K562 (cell line): ENCODE results near the gene FZD8. TPM values are rescaled to one million over a fixed set of nuclear protein-coding genes. Genes with fewer than 3 reads are reported as not detected.

Source experiments
- ATAC-seq: fragments of 200-7000 bp; cut with Tn5 transposase; 3 replicates; pipeline ENCODE4 v1.9.1; 2020; ENCODE audit warnings: moderate library complexity
- BruUV-seq: library from RNA; stranded (reverse); fragments of 400-500 nt; replicated peaks from 2 replicates; lab custom pipeline; 2021; lab: Mats Ljungman, UMichigan
- CTCF ChIA-PET: fragments of 300-600 bp; formaldehyde crosslinking; extraction: SDS; loops from one replicate; lab custom pipeline; 2021; ENCODE audit warnings: low intra/inter-chr PET ratio; lab: Yijun Ruan, JAX
- POLR2A ChIA-PET: fragments of 300-600, 350-650 bp; sonication (Branson Sonifier 250); formaldehyde crosslinking; extraction: SDS; loops from one replicate; lab custom pipeline; 2021; ENCODE audit warnings: antibody characterized with exemption, inconsistent platforms; lab: Yijun Ruan, JAX
- DNase-seq, 4 experiments: peaks; one replicate each; pipeline versions ENCODE4 v3.0.0 to v3.0.0-alpha.2; 2011 to 2018; ENCODE audit warnings: low spot score in 3 of 4, mixed read lengths in 3 of 4; ENCODE audit errors: extremely low read depth in 1 of 4
- FAIRE-seq: peaks from 2 replicates; lab custom pipeline; 2011; peaks lifted over from hg19 to GRCh38; lab: Jason Lieb, UNC
- H2AFZ ChIP-seq: 2 replicates; pipeline ENCODE4 v1.6.0; 2011; ENCODE audit warnings: low read depth, low read length, control low read depth, inconsistent platforms
- H3K27ac ChIP-seq: fragments of 200-600 bp; 3 replicates; pipeline ENCODE4 v1.8.0; 2011; ENCODE audit warnings: low read depth, mild to moderate bottlenecking, control low read depth, inconsistent platforms, low read length, moderate library complexity, mixed read lengths; ENCODE audit errors: extremely low read depth
- H3K27me3 ChIP-seq, 2 experiments: fragments of 300-600 bp in 1 of 2; 2 replicates in 1 of 2; 3 replicates in 1 of 2; pipeline versions ENCODE4 v1.6.0 to v1.8.0; 2011; ENCODE audit warnings: inconsistent platforms in 2 of 2, low read length in 2 of 2, mild to moderate bottlenecking in 1 of 2, mixed read lengths in 1 of 2, moderate library complexity in 1 of 2; ENCODE audit not compliant: control insufficient read depth in 2 of 2, insufficient read depth in 2 of 2
- H3K36me3 ChIP-seq: fragments of 300-600 bp; 3 replicates; pipeline ENCODE4 v1.8.0; 2011; ENCODE audit warnings: mild to moderate bottlenecking, low read length, inconsistent platforms; ENCODE audit not compliant: control insufficient read depth, insufficient read depth
- H3K4me1 ChIP-seq, 2 experiments: fragments of 200-600 bp in 1 of 2; replicated peaks in 1 of 2; 2 replicates in 1 of 2; 3 replicates in 1 of 2; pipeline versions ENCODE4 v1.5.1 to v1.8.0; 2011; ENCODE audit warnings: inconsistent platforms in 2 of 2, low read length in 2 of 2, mild to moderate bottlenecking in 1 of 2, mixed read lengths in 1 of 2, moderate library complexity in 1 of 2; ENCODE audit not compliant: control insufficient read depth in 2 of 2, insufficient read depth in 2 of 2
- H3K4me2 ChIP-seq: 2 replicates; pipeline ENCODE4 v1.6.1; 2011; ENCODE audit warnings: low read length, control low read depth, inconsistent platforms, mixed read lengths; ENCODE audit not compliant: insufficient read depth
- H3K4me3 ChIP-seq: fragments of 200-600 bp; sonication (generic), shearing (Covaris generic); 2 replicates; pipeline ENCODE4 v1.5.1; 2016; ENCODE audit warnings: control low read depth, inconsistent platforms
- H3K79me2 ChIP-seq: fragments of 200-600 bp; 3 replicates; pipeline ENCODE4 v1.8.0; 2011; ENCODE audit warnings: low read length, inconsistent platforms; ENCODE audit not compliant: control insufficient read depth, insufficient read depth
- H3K9ac ChIP-seq, 2 experiments: 2 replicates each; pipeline versions ENCODE4 v1.6.0 to v1.6.1; 2011; ENCODE audit warnings: low read depth in 2 of 2, low read length in 2 of 2, control low read depth in 1 of 2, inconsistent platforms in 1 of 2, mild to moderate bottlenecking in 1 of 2, mixed read lengths in 1 of 2; ENCODE audit not compliant: insufficient read depth in 1 of 2
- H3K9me1 ChIP-seq: one replicate; pipeline ENCODE4 v1.6.0; 2011; ENCODE audit warnings: inconsistent platforms, mild to moderate bottlenecking, low read length, moderate library complexity; ENCODE audit not compliant: control insufficient read depth, insufficient read depth
- H3K9me3 ChIP-seq: replicated peaks from 2 replicates; pipeline ENCODE4 v1.5.1; 2011; ENCODE audit warnings: low read depth, low read length, inconsistent platforms; ENCODE audit not compliant: control insufficient read depth, insufficient read depth
- H4K20me1 ChIP-seq: replicated peaks from 2 replicates; pipeline ENCODE4 v1.6.1; 2011; ENCODE audit warnings: low read length, inconsistent platforms, mixed read lengths; ENCODE audit not compliant: control insufficient read depth, insufficient read depth
- BMI1 ChIP-seq: fragments of 150-350 bp; IDR thresholded peaks from 2 replicates; pipeline ENCODE4 v1.6.1; 2014; ENCODE audit warnings: low read length
- CREBBP ChIP-seq: IDR thresholded peaks from one replicate; pipeline ENCODE4 v1.6.1; 2012; ENCODE audit warnings: low read depth, mild to moderate bottlenecking, control low read depth, inconsistent platforms, low read length
- IRF2 ChIP-seq: sonication (generic); formaldehyde crosslinking; IDR thresholded peaks from 2 replicates; pipeline ENCODE4 v1.8.1; 2022; ENCODE audit warnings: mild to moderate bottlenecking, missing genetic modification reagents
- TEAD4 ChIP-seq, 2 experiments: sonication (generic) in 1 of 2; formaldehyde crosslinking in 1 of 2; IDR thresholded peaks; 2 replicates each; pipeline versions ENCODE4 v1.6.1 to v1.8.0; 2012 to 2022; ENCODE audit warnings: borderline replicate concordance in 1 of 2, inconsistent platforms in 1 of 2, low read length in 1 of 2, mild to moderate bottlenecking in 1 of 2, missing genetic modification reagents in 1 of 2
- ZBTB1 ChIP-seq: sonication (generic); formaldehyde crosslinking; IDR thresholded peaks from 2 replicates; pipeline ENCODE4 v1.8.1; 2023; ENCODE audit warnings: missing genetic modification reagents, low read depth, mild to moderate bottlenecking, borderline replicate concordance
- ZNF140 ChIP-seq: fragments of 250-450 bp; sonication (Bioruptor Pico); IDR thresholded peaks from 2 replicates; pipeline ENCODE4 v1.8.0; 2021; ENCODE audit warnings: moderate library complexity, mild to moderate bottlenecking, inconsistent platforms
- ZNF77 ChIP-seq: fragments of 250-450 bp; sonication (Bioruptor Pico); IDR thresholded peaks from 2 replicates; pipeline ENCODE4 v1.5.0; 2020
- WGBS: fragments of 100-300 bp; shearing (Covaris generic); methylation state at CpG from one replicate; pipeline ENCODE4 v1.1.6; 2016; ENCODE audit warnings: low coverage, mixed read lengths; ENCODE audit not compliant: insufficient coverage; ENCODE audit errors: missing lambda C conversion rate; 5-methylcytosine and 5-hydroxymethylcytosine counted together
- in situ Hi-C: fragments of 300-500 bp; cut with MboI; formaldehyde crosslinking; loops from 4 replicates; pipeline ENCODE4 v1.15.0; 2018; ENCODE audit warnings: inconsistent platforms, mixed read lengths
- intact Hi-C: fragments of 100-400 bp; cut with micrococcal nuclease; formaldehyde crosslinking; loops from 2 replicates; pipeline ENCODE4 v1.14.2; 2022
- polyA plus RNA-seq, 8 experiments: library from polyadenylated mRNA; depleted of rRNA in 4 of 8; stranded (reverse) in 5 of 8; unstranded in 3 of 8; fragments of >200 nt; fragmentation: Nextera tagmentation in 2 of 8; fragmentation: Illumina TruSeq in 1 of 8; extraction: Ambion mirVana in 2 of 8; extraction: Trizol in 1 of 8; gene quantifications; 2 replicates each; pipeline versions ENCODE4 v1.2.1 to v1.2.3, GENCODE V29; 2011 to 2014; ENCODE audit warnings: inconsistent platforms in 1 of 8, missing spikeins in 1 of 8
- total RNA-seq, 7 experiments: library from RNA; depleted of rRNA in 6 of 7; stranded (reverse); fragments of >200 nt in 6 of 7; fragmentation: Illumina TruSeq in 2 of 7; extraction: Trizol in 2 of 7; gene quantifications; 2 replicates each; pipeline versions ENCODE4 v1.2.1 to v1.2.3, GENCODE V29; 2011 to 2021; ENCODE audit warnings: low replicate concordance in 1 of 7
- TF ChIP-seq, protein P1 (sequence below), 3 experiments: fragments of 200-800 bp in 1 of 3; fragments of 250-450 bp in 1 of 3; fragments of 450-650 bp in 1 of 3; sonication (Bioruptor Pico) in 1 of 3; sonication (Bioruptor generic) in 1 of 3; formaldehyde crosslinking in 1 of 3; IDR thresholded peaks; 2 replicates each; pipeline versions ENCODE4 v1.6.1 to v1.8.0; 2016 to 2022; ENCODE audit warnings: mild to moderate bottlenecking in 2 of 3, missing genetic modification characterization in 2 of 3, missing compliant biosample characterization in 1 of 3, moderate library complexity in 1 of 3
- TF ChIP-seq, protein P2 (sequence below): fragments of 250-450 bp; sonication (Bioruptor Pico); IDR thresholded peaks from 2 replicates; pipeline ENCODE4 v1.4.0; 2020; ENCODE audit warnings: borderline replicate concordance

FZD8 gene
- total and polyA plus RNA-seq, 9 of the 15 experiments (the other 6 are each of a cell fraction or from before 2014, with no cell fraction given), result 0.03 to 1.2 (median 0.16) TPM; not detected in 1

DNA sequence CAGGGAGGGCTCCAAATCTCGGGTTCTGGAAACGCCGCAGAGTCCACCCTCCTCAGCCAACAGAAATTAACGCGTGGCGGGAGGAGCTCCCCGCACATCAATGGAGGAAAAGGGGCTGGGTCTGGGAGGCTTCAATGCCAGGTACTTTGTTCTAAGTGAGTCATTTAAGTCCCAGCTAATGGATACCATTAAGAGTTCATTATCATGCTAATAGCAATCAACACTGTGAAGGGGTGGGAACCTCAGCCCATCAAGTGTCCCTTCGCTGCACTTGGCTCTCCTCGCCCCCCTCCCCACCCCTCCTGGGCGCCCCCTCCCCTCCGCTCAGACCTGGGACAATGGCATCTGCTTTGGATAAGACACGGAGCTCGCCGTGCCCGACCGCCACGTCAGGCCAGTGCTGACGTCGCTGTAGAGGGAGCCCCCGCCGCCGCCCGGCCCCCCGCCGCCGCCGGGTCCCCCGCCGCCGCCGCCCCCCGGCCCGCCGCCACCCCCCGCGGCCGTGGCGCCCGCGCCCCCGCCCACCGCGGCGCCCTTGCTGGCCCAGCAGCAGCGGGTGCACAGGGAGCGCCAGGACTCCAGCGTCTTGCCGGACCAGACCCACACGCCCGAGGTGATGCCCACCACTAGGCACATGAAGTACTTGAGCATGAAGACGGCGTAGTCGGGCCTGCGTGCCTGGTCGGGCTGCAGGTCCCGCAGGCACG, 2.9 kb downstream of the FZD8 start:
- intact Hi-C loops, result loop anchor here (5.0 to 10.0 kb wide), 3 partner anchors 514 to 1856 kb away; partner anchors contain the start of gene CREM
- H3K4me1 ChIP-seq, result peaks cover 6 to 40% of the 10 kb centered on the region in 2 experiments; a peak in 3 of 5 replicates
- no peak overlapping the region for H3K27ac ChIP-seq
- ChIA-PET POLR2A (no interaction called here), CTCF (no interaction called here)
- no peak overlapping the region for H3K4me3 ChIP-seq
- BruUV-seq, result no TSS peak
- no peaks in the 10 kb centered on the region for H3K9me1 ChIP-seq
- H3K27me3 ChIP-seq, result peaks cover 6 to 16% of the 10 kb centered on the region in 2 experiments; a peak in 4 of 5 replicates
- DNase-seq (no peak), ATAC-seq (no peak), FAIRE-seq (no peak)
- H4K20me1 ChIP-seq, result no peaks in the 10 kb centered on the region
- H3K36me3 ChIP-seq, result no peaks in the 10 kb centered on the region
- 64% methylated on average over 15 of the region's 57 CpGs for WGBS
- no peaks in the 10 kb centered on the region for H3K79me2 ChIP-seq
- no peak overlapping the region for H3K4me2 ChIP-seq
- no peaks in the 10 kb centered on the region for H3K9me3 ChIP-seq
- TF ChIP-seq ZBTB1 (CRISPR knock-in tag) (no peak), BMI1 (no peak), ZNF140 (CRISPR knock-in tag) (no peak), ZNF77 (no peak), CREBBP (no peak), IRF2 (CRISPR knock-in tag) (no peak), TEAD4 (IDR thresholded peaks at IDR 0.05; ENCODE audit: low read length) (no peak), TEAD4 (CRISPR knock-in tag; IDR thresholded peaks at IDR 0.05; ENCODE audit: borderline replicate concordance) (no peak)
- TF ChIP-seq, protein P1, sequence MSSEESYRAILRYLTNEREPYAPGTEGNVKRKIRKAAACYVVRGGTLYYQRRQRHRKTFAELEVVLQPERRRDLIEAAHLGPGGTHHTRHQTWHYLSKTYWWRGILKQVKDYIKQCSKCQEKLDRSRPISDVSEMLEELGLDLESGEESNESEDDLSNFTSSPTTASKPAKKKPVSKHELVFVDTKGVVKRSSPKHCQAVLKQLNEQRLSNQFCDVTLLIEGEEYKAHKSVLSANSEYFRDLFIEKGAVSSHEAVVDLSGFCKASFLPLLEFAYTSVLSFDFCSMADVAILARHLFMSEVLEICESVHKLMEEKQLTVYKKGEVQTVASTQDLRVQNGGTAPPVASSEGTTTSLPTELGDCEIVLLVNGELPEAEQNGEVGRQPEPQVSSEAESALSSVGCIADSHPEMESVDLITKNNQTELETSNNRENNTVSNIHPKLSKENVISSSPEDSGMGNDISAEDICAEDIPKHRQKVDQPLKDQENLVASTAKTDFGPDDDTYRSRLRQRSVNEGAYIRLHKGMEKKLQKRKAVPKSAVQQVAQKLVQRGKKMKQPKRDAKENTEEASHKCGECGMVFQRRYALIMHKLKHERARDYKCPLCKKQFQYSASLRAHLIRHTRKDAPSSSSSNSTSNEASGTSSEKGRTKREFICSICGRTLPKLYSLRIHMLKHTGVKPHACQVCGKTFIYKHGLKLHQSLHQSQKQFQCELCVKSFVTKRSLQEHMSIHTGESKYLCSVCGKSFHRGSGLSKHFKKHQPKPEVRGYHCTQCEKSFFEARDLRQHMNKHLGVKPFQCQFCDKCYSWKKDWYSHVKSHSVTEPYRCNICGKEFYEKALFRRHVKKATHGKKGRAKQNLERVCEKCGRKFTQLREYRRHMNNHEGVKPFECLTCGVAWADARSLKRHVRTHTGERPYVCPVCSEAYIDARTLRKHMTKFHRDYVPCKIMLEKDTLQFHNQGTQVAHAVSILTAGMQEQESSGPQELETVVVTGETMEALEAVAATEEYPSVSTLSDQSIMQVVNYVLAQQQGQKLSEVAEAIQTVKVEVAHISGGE (CRISPR knock-in tag; IDR thresholded peaks at IDR 0.05), result no peak
- TF ChIP-seq, protein P2, sequence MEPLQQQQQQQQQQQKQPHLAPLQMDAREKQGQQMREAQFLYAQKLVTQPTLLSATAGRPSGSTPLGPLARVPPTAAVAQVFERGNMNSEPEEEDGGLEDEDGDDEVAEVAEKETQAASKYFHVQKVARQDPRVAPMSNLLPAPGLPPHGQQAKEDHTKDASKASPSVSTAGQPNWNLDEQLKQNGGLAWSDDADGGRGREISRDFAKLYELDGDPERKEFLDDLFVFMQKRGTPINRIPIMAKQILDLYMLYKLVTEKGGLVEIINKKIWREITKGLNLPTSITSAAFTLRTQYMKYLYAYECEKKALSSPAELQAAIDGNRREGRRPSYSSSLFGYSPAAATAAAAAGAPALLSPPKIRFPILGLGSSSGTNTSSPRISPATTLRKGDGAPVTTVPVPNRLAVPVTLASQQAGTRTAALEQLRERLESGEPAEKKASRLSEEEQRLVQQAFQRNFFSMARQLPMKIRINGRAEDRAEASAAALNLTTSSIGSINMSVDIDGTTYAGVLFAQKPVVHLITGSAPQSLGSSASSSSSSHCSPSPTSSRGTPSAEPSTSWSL, result no peak
- no peak overlapping the region for H3K9ac ChIP-seq
- in situ Hi-C loops, result loop anchor here (10.0 to 25.0 kb wide), 2 partner anchors 1248 to 1836 kb away; no protein-coding TSS in a partner anchor
- no peak overlapping the region for H2AFZ ChIP-seq
